Breast epithelium (tissue), 3 donors: ENCODE results near the gene ADRM1.

ENCODE experiments used
- POLR2A ChIP-seq: fragments of 450-650 bp; IDR thresholded peaks from one replicate; pipeline ENCODE4 v1.6.1; 2016; ENCODE audit warnings: antibody characterized with exemption, mild to moderate bottlenecking, moderate library complexity
- POLR2AphosphoS5 ChIP-seq, 3 donors: sonication (generic); formaldehyde crosslinking; IDR thresholded peaks; one replicate each; pipeline ENCODE4 v1.6.1; 2017; ENCODE audit warnings: antibody characterized with exemption in 3 of 3
- TF ChIP-seq, protein P1 (sequence below), 3 donors: fragments of 450-650 bp; IDR thresholded peaks; one replicate each; pipeline ENCODE4 v1.5.1; 2016 to 2017; ENCODE audit warnings: antibody characterized with exemption in 3 of 3, mild to moderate bottlenecking in 3 of 3, moderate library complexity in 3 of 3

DNA sequence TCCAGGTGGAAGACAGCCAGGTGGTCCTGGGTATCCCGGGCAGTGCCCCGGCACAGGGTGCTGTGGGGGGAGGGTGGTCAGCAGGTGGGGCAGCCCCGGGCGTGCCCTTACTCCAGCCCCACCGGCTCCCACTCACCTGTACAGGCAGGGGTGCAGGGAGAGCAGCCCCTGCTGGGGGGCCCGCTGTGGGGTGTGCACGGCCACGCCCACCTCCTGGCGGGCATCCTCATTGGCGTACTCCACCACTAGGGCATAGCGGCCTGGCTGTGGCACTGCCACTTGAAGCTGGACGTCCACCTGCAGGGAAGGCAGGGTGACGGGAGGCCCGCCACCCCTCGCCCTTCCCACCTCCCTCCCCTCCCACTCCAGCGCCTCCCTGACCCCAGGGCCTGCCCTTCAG, 29.6 kb downstream of the ADRM1 start:
- TF ChIP-seq POLR2AphosphoS5 (IDR thresholded peaks at IDR 0.05): no peak
- TF ChIP-seq, protein P1, sequence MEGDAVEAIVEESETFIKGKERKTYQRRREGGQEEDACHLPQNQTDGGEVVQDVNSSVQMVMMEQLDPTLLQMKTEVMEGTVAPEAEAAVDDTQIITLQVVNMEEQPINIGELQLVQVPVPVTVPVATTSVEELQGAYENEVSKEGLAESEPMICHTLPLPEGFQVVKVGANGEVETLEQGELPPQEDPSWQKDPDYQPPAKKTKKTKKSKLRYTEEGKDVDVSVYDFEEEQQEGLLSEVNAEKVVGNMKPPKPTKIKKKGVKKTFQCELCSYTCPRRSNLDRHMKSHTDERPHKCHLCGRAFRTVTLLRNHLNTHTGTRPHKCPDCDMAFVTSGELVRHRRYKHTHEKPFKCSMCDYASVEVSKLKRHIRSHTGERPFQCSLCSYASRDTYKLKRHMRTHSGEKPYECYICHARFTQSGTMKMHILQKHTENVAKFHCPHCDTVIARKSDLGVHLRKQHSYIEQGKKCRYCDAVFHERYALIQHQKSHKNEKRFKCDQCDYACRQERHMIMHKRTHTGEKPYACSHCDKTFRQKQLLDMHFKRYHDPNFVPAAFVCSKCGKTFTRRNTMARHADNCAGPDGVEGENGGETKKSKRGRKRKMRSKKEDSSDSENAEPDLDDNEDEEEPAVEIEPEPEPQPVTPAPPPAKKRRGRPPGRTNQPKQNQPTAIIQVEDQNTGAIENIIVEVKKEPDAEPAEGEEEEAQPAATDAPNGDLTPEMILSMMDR (IDR thresholded peaks at IDR 0.05): no peak
- TF ChIP-seq POLR2A: no peak
